Stimulated activated naive CD4-positive, alpha-beta T cell (primary cell): ENCODE measurements around the gene SNX22.

Experiments used
- DNase-seq, 6 experiments: peaks; one replicate each; lab custom pipeline; 2025; lab: John Stamatoyannopoulos, UW

The SNX22 gene

DNA sequence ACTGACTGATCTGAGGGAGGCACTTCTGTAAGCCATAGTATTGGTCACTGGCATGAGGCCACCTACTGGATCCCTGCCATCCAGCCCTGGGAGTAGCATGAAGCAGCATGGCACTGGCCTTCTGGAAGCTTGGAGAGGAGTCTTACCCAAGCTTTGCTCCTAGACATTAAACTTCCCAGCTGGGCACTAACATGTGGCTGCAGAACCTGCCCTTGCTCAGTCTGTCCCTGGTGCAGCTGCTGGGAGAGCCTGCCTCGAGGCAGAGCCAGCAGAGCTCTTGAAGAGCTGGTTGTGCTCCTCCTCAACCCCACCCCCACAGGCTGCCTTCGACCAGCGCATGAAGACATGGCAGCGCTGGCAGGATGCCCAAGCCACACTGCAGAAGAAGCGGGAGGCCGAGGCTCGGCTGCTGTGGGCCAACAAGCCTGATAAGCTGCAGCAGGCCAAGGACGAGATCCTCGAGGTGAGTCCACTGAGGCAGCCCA, 17.1 kb upstream of the SNX22 start:
- no peak for DNase-seq

DNA sequence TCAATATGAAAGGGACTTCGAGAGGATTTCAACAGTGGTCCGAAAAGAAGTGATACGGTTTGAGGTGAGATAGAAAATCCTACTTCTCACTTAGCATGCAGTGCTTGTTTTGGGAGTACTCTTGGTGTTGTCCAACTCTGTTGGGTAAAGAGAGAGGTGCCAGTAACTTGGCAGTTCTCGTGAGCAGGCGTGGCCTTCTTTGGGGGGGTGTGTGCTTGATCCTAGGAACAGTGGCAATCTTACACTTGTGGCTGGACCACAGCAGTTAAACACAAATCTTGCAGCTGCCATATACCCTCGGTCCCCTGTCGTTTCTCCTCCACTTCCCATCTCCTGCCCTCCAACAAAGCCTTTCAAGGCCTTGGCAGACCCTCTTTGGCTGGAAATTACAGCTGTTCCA, 15.2 kb upstream of the SNX22 start:
- DNase-seq = no peak

DNA sequence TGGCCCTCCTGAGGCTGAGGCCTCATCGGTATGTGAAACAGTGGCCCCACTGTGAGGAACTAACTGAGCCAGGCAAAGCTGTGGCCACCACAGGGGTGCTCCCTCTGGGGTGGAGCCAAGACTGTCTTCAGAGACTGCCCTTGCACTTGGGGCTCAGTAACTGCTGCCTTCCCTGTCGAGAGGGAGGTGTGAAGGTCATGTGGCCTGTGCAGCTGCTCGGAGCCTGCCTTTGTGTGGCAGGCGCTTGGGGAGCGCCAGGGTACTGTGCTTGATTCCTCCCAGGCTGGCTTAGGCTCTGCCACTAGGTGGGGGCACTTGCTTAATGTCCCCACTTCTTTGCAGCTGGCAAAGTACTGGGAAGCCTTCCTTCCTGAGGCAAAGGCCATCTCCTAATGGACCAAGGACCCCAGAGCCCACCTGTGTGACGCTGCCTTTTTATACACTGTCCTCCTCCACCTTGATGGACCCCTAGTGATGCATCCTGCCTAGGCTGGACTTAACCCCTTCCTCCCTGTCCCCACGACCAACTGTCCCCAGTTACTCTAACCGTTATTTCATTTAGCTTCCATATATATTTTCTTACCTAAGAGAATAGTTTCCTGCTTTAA, 14.2 kb upstream of the SNX22 start:
- no peak for DNase-seq

DNA sequence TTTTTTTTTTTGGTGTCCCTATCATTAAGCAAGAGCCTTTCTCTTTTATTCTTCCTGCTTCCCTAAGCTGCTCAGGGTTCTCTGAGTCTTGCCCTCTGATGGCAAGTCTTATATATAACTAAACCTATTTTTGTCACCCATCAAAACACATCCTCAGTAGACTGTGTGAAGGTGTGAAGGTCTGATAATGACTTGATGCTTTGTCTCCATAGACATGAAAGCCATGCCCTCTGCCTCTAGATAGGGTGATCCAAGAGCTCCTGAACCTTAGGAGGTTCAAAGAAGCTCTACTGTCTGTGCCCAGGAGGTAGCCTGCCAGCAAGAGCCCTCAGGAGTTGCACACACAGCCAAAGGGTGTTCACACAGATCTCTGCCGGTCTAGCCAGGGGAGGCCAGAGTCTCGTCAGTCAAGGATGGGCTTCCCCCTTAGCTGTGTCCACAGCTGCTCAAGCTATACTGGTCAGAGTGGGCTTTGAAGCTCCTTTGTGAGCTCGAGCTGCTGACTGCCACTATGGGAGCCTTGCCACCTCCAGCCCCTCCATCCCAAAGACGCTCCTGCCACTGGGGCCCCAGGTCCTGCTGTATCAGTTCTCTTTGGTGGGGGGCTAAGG, 13.1 kb upstream of the SNX22 start:
- no peak for DNase-seq

DNA sequence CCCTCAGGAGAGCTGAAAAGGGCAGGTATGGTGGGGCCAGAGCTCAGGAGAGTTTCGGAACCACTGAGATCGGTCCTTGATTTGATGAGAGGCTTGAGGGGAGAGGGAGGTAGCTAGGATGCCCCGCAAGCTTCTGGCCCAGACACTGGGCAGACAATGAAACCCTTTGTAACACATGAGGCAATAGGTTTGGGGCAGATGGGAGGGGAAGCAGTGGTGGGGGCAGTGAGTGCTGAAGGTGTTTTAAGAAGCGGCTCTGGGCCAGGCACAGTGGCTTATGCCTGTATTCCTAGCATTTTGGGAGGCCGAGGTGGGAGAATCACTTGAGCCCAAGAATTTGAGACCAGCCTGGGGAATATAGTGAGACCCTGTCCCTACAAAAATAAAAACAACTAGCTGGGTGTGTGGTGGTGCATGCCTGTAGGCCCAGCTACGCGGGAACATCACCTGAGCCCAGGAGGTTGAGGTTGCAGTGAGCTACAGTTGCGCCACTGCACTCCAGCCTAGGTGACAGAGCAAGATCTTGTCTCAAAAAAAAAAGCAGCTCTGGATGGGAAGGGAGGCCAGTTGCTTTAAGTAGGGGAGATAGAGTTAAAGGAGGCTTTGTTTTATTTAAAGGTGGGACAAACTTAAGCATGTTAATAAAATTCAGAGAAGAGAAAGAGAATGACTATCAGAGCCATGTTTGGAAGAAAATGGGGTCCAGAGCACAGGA, 9.6 kb upstream of the SNX22 start:
- no peak for DNase-seq

DNA sequence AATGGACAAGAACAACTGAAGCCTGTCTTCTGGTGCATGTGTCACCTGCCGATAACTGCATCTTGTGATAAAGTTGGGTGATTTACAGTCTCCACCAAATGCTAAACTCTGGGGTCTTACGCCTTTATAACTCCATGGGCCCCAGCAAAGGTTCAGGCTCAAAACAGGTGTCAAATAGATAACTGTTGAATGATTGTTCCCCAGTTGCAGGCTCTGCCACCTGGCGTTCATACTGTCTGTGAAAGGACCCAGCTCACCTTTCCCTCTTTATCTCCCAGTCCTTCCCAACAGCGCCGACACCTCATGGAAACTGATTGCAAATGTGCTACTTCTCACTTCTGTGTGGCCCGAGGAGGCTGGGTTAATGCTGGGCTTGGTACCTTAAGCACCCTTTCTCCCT, 8.3 kb upstream of the SNX22 start:
- DNase-seq = no peak

DNA sequence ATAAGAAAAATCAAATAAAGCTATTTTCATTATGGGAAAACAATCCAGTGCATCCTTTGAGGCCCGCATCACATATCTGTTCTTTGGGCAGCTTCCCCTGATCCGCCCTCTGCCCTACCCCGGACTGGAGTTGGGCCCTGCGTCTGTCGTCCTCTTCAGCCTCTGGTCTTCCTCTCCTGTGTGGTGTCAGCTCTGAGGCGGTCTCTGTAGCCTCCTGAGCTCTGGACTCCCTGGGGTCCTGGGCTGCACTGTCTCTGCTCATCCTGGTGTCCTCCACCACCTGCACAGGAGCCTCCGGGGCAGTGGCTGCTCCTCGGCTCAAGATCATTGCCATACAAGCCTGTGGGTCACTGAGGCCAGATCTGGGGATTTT, 7.4 kb upstream of the SNX22 start:
- DNase-seq = no peak

DNA sequence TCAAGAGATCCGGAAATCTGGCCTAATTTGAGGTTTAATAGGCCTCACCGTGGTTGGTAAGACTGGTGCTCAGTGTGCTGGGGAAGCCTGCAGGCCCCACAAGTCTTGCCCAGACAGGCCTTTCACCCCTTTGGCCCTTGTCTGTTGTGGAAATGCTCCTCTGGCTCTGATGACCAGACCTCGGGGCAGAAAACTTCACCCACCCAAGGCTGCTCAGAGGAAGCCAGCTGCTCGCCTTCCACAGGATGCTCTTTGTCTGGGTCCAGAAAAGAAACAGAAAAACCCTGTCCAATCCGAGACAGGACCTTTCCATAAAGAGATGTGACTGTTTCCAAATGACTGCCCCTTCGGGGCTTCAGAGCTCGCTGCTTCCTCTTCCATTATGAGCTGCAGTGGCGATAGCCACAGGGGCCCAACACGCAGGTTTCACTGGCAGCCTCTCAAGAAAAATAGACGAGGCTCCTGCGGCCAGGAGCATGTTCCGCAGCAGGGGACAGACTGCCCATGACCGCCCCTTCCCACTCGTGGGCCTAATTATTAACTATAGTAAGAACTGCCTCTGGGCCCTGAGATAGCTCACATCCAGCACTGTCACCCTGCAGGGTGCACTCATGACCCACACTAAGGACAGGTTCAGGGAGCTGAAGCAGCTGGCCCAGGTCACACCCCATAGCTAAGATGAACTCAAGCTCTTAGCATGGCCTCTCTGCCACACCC, 6.8 kb upstream of the SNX22 start:
- no peak for DNase-seq

DNA sequence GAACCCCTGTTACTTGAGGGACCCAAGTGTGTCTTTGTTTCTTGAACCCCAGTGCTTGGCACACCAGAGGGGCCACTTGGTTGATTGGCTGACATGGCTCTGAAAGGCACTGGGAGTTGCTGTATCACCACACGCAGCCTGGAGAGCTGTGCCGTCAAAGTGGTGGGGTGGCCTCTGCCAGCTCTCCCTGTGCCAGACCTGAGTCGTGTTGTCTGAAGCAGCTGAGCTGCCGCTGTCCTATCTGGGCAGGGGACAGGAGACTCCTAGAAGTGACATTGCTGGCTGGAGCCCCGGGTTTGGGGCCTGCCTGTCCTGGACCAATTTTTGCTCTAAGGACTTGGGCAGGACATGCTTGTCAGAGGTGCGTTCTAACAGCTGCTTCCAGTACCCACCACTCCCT, 5.5 kb upstream of the SNX22 start:
- DNase-seq = no peak

DNA sequence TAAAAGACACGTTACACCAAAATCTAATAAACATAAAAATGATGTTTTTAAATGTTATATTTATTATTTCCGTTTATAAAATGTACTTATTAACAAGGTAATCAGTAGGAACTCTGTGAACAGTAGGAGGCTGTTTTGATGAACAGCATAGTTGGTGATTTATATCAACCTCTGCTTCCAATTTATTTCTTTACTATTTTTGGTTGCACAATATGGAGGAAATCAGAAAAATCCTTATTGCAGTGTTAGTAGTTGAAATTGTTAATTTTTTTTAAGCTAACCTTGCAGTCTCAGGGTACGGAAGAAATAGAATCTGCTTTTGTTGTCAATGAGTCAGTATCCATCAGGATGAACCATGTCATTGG, 5.0 kb upstream of the SNX22 start:
- no peak for DNase-seq

DNA sequence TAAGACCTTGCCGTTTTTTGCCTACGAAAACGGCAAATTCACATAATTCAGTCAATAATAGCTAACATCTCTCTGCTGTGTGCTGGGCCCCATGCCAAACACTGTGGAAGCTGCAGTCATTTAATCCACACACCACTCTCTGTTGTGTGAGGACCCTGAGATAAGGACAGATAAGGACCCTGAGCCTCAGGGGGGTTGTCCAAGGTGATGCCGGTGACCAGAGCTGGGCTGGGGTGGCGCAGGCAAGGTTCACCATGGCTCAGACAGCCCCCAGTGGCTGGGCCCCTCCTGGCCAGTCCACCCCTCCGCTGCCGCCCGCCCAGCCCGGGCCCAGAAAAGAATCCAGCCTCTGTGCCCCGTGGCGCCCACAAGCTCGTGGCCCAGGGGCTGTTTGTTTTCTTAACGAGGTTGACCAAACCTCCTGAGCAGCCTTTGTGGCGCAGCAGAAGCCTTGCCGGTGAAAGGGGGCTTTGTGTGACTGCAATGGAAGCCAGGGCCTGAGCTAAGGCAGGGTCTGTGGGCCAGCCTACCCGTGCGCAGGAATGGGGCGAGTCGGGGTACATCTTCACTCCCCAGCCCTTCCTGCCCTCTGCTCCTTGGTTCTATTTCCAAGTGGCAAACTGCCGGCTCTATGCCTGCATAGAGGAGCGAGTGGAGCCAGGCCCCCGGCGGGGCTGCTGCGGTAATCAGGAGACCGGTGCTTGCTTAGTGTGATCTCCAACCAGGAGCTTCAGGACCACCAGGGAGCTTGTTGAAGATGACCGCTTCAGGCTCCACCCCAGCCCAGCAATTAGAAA, 4.4 kb upstream of the SNX22 start:
- DNase-seq = no peak

DNA sequence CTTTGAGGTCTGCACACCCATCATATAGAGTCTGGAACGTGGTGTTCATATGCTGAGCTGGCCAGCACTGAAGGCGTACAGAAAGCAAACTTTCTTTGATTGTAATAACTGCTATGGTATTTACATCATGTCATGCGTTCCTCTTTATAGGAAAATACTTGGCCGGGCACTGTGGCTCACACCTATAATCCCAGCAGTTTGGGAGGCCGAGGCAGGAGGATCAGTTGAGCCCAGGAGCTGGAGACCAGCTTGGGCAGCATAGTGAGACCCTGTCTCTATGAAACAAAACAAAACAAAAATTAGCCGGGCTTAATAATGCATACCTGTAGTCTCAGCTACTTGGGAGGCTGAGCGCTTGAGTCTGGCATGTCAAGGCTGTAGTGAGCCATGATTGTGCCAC, 3.4 kb upstream of the SNX22 start:
- DNase-seq = no peak

DNA sequence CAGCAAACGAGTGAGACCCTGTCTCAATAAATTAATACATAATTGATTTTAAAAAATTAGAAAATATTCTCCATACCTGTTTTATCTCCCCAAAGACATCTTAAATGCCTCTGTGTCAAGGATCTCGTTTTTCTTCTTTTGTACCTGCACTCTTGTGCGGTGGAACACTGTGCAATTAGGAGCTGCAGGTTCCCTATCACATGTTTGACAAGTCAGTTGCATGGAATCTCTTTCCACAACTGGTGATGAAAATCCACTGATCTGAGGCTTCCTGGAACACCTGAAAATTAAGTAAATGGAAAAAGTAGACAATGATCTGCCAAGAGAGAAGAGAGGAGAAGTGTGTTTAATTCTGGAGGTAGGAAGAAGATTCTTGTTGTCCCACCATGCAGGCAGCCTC, 3.0 kb upstream of the SNX22 start:
- DNase-seq = no peak

DNA sequence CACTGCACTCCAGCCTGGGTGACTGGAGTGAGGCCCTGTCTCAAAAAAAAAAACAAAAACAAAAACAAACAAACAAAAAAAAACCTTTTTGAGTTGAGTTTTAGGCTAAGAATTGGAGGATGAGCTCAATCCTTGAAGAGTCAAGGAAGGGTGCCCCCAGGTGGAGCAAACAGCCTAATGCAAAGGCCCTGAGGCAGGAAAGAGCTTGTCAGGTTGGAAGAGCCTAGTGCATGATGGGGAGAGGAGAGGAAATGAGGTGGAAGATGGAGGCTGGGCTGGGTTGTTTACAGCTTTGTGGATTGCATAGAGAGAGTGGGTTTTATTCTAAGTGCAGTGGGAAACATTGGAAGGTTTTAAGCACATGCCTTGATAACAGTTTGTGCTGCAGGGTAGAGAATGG, 2.1 kb upstream of the SNX22 start:
- no peak for DNase-seq

DNA sequence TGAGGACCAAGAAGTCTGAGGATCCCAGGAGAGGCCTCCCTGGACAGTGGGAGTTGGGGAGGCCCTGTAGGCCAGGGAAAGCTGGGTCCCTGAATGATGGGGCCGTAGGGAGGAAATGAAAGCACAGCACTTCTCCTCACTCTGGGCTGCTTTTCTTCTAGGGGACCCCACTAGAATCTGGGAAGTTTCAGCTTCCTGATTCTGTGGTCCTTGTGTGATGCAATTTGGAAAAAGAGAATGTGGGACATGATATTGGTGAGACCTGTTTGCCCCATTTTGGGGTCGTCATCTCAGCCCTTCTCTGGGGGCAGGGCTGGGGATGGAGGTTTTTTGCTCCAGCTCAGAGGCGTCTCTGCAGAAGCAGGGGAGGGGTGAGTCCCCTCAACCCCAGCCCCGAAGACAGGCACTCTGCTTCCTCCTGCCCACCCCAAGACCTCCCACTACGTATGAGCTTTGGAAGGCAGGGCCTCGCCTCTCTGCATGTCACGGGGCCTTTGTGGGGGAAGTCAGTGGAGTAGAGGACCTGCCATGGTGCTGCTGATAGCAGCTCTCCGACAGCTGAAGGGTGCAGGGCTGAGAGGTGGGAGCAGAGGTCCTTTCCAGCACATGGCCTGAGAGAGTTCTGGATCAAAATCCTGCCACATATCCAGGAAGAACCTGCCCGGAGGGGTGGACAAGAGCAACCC, 1.5 kb upstream of the SNX22 start:
- no peak for DNase-seq

DNA sequence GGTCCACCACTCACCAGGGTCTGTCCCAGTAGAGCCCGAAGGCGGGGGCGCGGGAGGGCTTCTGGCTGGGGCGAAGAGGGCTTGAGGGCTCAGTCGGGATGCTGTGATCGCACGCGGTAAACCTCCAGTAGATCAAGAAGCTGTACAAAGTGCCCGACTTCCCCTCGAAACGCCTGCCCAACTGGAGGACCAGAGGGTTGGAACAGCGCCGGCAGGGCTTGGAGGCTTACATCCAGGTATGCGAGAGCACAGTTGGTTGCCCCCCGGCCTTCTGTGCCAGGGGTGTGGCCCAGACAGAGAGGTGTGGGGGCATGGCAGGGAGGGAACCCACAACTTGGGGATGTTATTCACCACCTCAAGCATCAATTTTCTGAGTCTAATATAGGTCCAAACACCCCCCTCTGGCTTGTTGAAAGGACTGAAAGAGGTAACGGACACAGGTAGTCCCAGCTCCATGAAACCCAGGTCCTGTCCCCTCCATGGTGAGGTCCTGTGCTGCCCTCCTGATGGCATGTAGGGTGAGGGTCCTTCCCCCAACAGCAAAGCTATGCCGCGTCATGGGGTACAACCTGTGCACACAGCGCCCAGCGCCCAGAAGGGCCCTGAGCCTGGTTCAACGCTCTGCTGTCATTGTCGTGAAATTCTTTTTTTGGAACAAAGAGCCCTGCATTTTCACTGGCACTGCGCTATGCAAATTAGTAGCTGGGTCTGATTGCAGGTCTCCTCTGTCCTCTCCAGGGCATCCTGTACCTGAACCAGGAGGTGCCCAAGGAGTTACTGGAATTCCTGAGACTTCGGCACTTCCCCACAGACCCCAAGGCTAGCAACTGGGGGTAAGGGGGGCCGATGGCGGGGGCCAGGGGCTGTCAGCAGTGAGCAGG, 1.2 kb downstream of the SNX22 start:
- DNase-seq = peak in 2 of 6 experiments; percentile 15 to 22

DNA sequence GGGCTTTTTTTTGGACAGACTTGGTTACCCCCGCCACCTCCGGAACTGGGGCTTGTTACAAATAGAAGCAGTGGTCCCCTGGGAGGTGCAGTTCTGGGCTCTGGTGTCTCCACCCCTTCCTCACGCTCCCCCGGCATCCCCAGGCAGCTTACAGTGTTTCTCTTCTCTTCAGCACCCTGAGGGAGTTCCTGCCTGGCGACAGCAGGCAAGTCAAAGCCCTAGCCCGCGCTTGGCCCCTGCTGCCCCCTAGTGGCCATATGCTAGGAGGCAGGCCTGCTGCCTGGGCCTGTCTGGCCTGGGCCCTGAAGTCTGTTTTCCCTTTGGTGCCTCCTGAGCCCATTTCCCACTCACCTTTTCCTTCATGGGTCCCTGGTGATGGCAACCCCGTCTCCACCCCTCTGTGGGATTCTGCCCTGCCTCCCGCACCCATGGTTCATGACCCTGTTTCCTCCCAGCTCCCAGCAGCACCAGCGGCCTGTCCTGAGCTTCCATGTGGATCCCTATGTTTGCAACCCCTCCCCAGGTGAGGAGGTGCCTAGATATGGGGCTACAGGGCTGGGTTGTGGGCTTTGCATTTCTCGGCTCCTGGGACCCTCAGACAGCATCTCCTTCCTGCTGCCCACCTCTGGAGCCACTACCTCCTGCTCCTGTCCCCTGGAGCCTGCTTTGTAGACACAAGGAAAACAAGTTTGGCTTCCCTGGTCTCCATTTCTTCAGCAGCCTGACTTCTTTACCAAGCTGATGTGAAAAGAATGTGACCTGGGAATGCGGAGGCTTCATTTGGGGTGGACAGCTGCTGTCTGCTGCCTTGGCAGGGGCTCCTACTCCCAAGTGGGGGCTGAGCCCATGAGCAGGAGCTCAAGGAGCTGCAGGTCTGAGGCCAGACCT, 2.2 kb downstream of the SNX22 start:
- peak; percentile 71 to 90 (median 82) for DNase-seq

DNA sequence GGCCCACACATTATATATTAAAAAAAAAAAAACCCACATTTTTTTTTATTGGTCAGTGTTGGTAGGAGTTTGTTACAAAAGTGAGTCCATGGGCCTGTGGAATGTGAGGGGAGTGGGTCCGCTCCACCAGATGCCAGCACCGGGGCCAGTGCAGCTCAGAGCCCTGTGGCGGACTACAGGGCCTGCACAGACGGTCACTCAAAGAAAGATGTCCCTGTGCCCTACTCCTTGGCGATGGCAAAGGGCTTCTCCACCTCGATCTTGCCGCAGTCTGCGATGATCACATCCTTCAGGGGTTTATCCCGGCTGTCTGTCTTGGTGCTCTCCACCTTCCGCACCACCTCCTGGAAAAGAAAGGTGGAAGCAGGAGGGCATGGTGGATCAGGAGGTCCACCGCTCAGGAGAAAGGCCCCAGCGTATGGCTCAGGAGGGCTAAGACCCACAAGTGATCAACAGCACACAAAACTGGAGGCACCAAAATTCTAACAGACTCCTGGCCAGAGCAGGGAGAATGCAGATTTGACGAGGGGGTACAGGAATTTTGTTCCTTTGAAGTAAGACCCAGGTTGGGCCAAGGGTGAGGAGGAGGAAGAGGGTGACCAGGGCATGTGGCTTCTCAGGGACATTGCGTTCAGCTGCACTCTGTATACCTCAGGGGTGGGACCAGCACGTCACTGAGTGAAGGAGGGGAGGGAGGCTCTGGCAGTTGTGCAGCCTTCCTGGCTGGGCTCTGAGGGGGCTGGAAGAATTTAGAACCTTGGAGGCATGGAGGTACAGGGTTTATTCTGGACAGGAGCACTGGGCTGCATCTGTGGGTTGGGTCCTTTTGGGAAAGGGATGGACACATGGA, 4.5 kb downstream of the SNX22 start:
- DNase-seq = no peak
